Left forelimb (tissue), 1 donor: Measurements from ENCODE around the gene ZBTB47.

Experiments used
- DNase-seq: peaks from one replicate; pipeline ENCODE4 v3.0.0-alpha.2; 2018; ENCODE audit warnings: low spot score

ZBTB47 gene

GRCh38 chr3:42712688-42713372, 59.3 kb downstream of the ZBTB47 start:
- no peak for DNase-seq

- no peak for DNase-seq
Measured at GRCh38 chr3:42713747-42714146, 60.2 kb downstream of the ZBTB47 start.

DNA sequence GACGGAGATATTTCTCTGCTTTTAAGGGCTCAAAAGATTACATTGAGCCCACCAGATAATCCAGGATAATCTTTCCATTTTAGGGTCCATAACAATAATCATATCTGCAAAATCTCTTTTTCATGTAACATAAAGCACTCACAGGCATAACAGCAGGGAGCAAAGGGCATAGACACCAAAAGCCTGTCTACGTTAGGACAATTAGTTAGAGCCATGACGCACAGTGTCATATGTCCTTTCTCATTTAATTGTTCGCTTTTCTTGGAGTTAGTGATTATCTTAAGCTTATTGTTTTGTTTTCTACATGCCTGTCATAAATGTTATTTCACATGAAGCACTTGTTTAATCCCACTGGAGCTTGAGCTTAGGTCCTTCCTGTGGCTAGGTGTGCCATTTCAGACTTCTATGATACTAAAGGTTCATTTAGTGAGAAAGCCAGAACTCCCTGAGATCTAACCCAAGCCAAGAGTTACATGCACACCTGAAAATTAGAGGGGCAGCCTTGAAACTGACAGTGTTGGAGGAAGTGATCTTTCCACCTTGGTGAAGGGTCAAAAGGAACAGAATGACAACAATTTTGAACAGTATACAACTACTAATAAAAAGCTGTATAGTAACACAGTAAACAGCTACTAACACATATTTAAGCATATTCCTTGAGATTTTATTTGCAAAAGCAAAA, 60.8 kb downstream of the ZBTB47 start:
- DNase-seq: no peak
